Transverse colon (tissue), 4 donors: Measurements from ENCODE around the gene EMX1. TPM values are rescaled to one million over a fixed set of nuclear protein-coding genes. Genes with fewer than 3 reads are reported as not detected.

Experiments
- DNase-seq: peaks from one replicate; pipeline ENCODE4 v3.0.0-alpha.2; 2019
- H3K27ac ChIP-seq, 4 donors: fragments of 200-600 bp; sonication (generic); 2 replicates each; pipeline ENCODE4 v1.5.1; 2016 to 2018; ENCODE audit warnings: inconsistent platforms in 4 of 4
- H3K27me3 ChIP-seq: fragments of 200-600 bp; sonication (generic); 2 replicates; pipeline ENCODE4 v1.5.1; 2017; ENCODE audit warnings: inconsistent platforms
- H3K36me3 ChIP-seq, 4 donors: fragments of 200-600 bp; sonication (generic); 2 replicates each; pipeline ENCODE4 v1.5.1; 2017 to 2019; ENCODE audit warnings: inconsistent platforms in 4 of 4
- H3K4me1 ChIP-seq, 4 donors: fragments of 200-600 bp; sonication (generic); 2 replicates each; pipeline ENCODE4 v1.5.1; 2017 to 2020; ENCODE audit warnings: inconsistent platforms in 4 of 4
- H3K4me3 ChIP-seq, 4 donors: fragments of 200-600 bp; sonication (generic); 1 replicate in 1 of 4; 2 replicates in 3 of 4; pipeline versions ENCODE4 v1.5.1 to v1.6.1; 2017 to 2019; ENCODE audit warnings: inconsistent platforms in 4 of 4
- H3K9me3 ChIP-seq, 2 donors: fragments of 200-600 bp; sonication (generic); 2 replicates each; pipeline ENCODE4 v1.5.1; 2017 to 2019; ENCODE audit warnings: inconsistent platforms in 2 of 2
- EP300 ChIP-seq: sonication (generic); formaldehyde crosslinking; IDR thresholded peaks from one replicate; pipeline ENCODE4 v1.6.1; 2017; ENCODE audit warnings: antibody characterized with exemption, low read depth
- POLR2A ChIP-seq: fragments of 450-650 bp; IDR thresholded peaks from one replicate; pipeline ENCODE4 v1.6.1; 2016; ENCODE audit warnings: antibody characterized with exemption, mild to moderate bottlenecking, moderate library complexity
- POLR2AphosphoS5 ChIP-seq, 3 donors: sonication (generic); formaldehyde crosslinking; IDR thresholded peaks; one replicate each; pipeline ENCODE4 v1.6.1; 2016; ENCODE audit warnings: antibody characterized with exemption in 3 of 3
- WGBS, 2 donors: methylation state at CpG; one replicate each; pipeline ENCODE4 v1.1.5; 2018; ENCODE audit warnings: low coverage in 1 of 2; 5-methylcytosine and 5-hydroxymethylcytosine counted together
- in situ Hi-C, 4 donors: fragments of 200-750 bp; cut with MboI; loops; one replicate each; pipeline versions ENCODE4 v1.15.0 to v1.15.1; 2017; ENCODE audit warnings: low sequenced_read_pairs in 3 of 4, low pct_ligation_motif_present in 1 of 4, low pct_unique_long_range_greater_than_20kb in 1 of 4
- intact Hi-C: fragments of 100-400 bp; cut with DNase I; formaldehyde crosslinking; loops from one replicate; pipeline ENCODE4 v1.15.1; 2023; ENCODE audit warnings: low total_unique reads
- total RNA-seq, 4 donors: library from RNA; depleted of rRNA; stranded (reverse); fragments of >200 nt; gene quantifications; one replicate each; pipeline ENCODE4 v1.1.0, GENCODE V29; 2016
- TF ChIP-seq, protein P1 (sequence below), 5 experiments: fragments of 200-600 bp in 3 of 5; fragments of 450-650 bp in 2 of 5; sonication (generic) in 3 of 5; IDR thresholded peaks; 1 replicate in 2 of 5; 2 replicates in 3 of 5; pipeline ENCODE4 v1.5.1; 2016 to 2017; ENCODE audit warnings: antibody characterized with exemption in 5 of 5, inconsistent platforms in 3 of 5, mild to moderate bottlenecking in 2 of 5, moderate library complexity in 1 of 5

The EMX1 gene
- 1 to 10 TPM in 3 of 4 donors, not detected in 1; 1.5 to 2.9 (median 2.7) TPM for total RNA-seq

DNA sequence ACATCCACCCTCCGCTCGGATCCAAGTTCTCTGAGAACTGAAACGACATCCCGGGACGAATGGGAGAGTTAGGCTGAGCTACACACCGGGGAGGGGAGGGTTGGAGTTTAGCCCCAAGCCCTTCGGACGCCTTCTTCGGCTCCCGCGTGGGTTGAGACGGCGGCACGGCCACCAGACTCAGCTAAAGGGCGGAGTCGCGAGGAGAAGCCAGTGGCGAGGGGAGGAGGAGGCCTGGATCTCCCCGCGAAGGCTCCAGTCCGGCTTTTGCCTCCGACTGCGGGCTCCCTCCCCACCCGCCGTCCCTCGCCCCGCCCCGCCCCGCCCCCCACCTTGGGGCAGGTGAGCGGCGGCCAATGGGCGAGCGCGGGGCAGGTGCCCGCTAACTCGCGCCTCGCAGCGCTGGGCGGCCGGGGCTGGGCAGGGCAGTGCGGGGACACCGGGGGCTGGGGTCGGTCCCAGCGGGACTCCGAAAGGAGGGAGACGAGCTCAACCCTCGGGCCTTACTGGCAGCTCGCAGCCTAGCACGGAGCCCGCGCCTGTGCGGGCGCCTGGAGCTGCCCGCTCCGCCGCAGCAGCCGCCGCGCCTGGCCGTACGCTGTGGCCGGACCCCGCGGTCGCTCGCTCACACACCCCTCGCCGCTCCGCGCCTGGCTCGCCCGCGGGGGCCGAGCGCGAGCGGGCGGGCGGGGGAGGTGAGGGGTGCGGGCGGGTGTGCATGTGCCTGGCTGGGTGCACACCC is at the start of gene EMX1:
Gene EMX1, plus strand, starts transcription at position 382 of the 739 bp plus-strand sequence. Its CDS starts 334 bp downstream, at position 716.
- Histone ChIP-seq H3K4me1 (peaks cover 13 to 55% (median 50%) of the 10 kb centered on the region in 4 donors), H3K27me3 (peaks cover 100% of the 10 kb centered on the region), H3K4me3 (peak within 1 kb of the TSS; percentile 19 to 51 (median 29)), H3K27ac (peak within 1 kb of the TSS in 1 of 4 donors; percentile 8), H3K9me3 (no peaks in the 10 kb centered on the region), H3K36me3 (no peaks in the 10 kb centered on the region)
- in situ Hi-C loops (no loop called here), intact Hi-C loops (no loop called here)
- TF ChIP-seq POLR2AphosphoS5 (IDR thresholded peaks at IDR 0.05) (no peak), EP300 (no peak), POLR2A (peak; percentile 21)
- TF ChIP-seq, protein P1, sequence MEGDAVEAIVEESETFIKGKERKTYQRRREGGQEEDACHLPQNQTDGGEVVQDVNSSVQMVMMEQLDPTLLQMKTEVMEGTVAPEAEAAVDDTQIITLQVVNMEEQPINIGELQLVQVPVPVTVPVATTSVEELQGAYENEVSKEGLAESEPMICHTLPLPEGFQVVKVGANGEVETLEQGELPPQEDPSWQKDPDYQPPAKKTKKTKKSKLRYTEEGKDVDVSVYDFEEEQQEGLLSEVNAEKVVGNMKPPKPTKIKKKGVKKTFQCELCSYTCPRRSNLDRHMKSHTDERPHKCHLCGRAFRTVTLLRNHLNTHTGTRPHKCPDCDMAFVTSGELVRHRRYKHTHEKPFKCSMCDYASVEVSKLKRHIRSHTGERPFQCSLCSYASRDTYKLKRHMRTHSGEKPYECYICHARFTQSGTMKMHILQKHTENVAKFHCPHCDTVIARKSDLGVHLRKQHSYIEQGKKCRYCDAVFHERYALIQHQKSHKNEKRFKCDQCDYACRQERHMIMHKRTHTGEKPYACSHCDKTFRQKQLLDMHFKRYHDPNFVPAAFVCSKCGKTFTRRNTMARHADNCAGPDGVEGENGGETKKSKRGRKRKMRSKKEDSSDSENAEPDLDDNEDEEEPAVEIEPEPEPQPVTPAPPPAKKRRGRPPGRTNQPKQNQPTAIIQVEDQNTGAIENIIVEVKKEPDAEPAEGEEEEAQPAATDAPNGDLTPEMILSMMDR (IDR thresholded peaks at IDR 0.05), result no peak
- DNase-seq, result peak; percentile 84
- WGBS, 2 donors, result 2% methylated on average over 22 of the region's 82 CpGs; no CpG with 5 or more reads in 1 of the 2 donors

DNA sequence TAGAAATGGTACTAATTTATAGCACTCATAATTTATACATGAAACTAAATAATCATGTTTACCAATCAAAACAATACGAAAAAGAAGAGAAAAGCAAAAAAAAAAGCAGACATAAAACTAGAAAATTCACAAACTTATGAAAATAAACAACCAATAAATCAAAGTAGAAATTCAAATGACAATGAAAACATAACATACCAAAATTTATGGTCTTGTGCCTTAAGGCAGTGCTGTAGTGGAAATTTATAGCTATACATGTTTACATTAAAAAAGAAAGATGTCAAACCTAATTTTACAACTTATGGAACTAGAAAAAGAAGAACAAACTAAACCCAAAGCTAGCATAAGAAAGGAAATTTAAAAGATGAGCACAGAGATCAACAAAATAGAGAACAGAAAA is 46.3 kb upstream of the EMX1 start:
- no peak overlapping the region for H3K4me3 ChIP-seq
- intact Hi-C loops, result no loop called here
- H3K27me3 ChIP-seq, result peaks cover 53% of the 10 kb centered on the region
- TF ChIP-seq, protein P1 (IDR thresholded peaks at IDR 0.05), result no peak
- TF ChIP-seq EP300 (no peak), POLR2AphosphoS5 (IDR thresholded peaks at IDR 0.05) (no peak), POLR2A (no peak)
- WGBS, 2 donors, result 33 to 52% methylated on average over 1 of the region's 1 CpG
- no peaks in the 10 kb centered on the region for H3K9me3 ChIP-seq
- no peak for DNase-seq
- no peaks in the 10 kb centered on the region for H3K4me1 ChIP-seq
- in situ Hi-C loops, result no loop called here
- no peak overlapping the region for H3K27ac ChIP-seq
- no peaks in the 10 kb centered on the region for H3K36me3 ChIP-seq

DNA sequence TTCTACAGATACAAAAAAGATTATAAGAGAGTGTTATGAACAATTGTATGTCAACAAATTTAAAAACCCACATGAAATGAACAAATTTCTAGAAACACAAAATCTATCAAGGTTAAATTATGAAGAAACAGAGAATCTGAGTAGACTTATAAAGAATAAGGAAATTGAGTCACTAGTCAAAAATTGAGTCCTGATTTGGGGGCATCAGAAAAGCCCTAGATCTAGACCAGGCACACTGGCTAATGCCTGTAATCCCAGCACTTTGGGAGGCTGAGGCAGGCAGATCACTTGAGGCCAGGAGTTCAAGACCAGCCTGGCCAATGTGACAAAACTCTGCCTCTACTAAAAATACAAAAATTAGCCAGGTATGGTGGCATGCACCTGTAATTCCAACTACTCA is 45.4 kb upstream of the EMX1 start:
- H3K9me3 ChIP-seq, result no peaks in the 10 kb centered on the region
- TF ChIP-seq POLR2AphosphoS5 (IDR thresholded peaks at IDR 0.05) (no peak), EP300 (no peak), POLR2A (no peak)
- TF ChIP-seq, protein P1 (IDR thresholded peaks at IDR 0.05), result no peak
- in situ Hi-C loops, result no loop called here
- H3K36me3 ChIP-seq, result no peaks in the 10 kb centered on the region
- H3K4me3 ChIP-seq, result no peak overlapping the region
- H3K4me1 ChIP-seq, result no peaks in the 10 kb centered on the region
- intact Hi-C loops, result no loop called here
- H3K27me3 ChIP-seq, result peaks cover 53% of the 10 kb centered on the region
- no peak for DNase-seq
- no peak overlapping the region for H3K27ac ChIP-seq

DNA sequence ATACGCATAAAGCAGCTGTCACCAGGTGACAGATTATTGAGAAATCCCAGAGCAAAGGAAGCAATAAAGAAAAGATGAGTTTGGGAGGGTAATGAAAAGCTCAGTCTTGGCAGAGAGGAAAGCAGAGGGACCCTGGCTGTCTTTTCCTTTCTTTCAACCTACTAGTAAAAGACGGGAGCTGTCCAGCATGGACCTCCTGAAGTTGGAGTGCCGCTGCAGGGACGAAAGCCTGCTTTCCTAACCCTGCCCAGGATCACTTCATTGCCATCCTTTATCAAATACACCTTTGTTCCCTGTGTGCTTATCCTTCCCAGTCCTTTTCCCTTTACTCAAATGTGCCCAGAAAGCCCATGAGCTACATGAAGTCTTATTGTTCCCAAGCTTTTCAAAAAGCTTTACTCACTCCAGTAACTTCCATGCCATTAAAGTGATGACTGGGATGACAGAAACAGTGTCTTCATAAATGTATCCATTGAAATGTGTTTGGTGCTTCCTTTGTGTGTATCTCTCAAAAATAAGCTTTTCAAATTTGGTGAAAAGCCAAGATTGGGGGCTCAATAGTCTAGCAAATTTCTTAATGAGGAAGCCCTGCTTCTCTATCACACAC is 33.9 kb upstream of the EMX1 start:
- 12 to 22% methylated on average over 4 of the region's 4 CpGs for WGBS, 2 donors
- H3K27ac ChIP-seq, result no peak overlapping the region
- in situ Hi-C loops (loop anchor here in 2 of 4 donors (25.0 kb wide), 2 partner anchors 279 to 304 kb away; no protein-coding TSS in a partner anchor), intact Hi-C loops (no loop called here)
- H3K4me1 ChIP-seq, result peaks cover 5 to 18% (median 12%) of the 10 kb centered on the region in 4 donors
- H3K9me3 ChIP-seq, result no peaks in the 10 kb centered on the region
- DNase-seq, result peak; percentile 37
- H3K36me3 ChIP-seq, result no peaks in the 10 kb centered on the region
- no peak overlapping the region for H3K4me3 ChIP-seq
- H3K27me3 ChIP-seq, result peaks cover 45% of the 10 kb centered on the region
- TF ChIP-seq, protein P1 (IDR thresholded peaks at IDR 0.05), result no peak
- no peak for TF ChIP-seq POLR2AphosphoS5 (IDR thresholded peaks at IDR 0.05)
- TF ChIP-seq EP300, result no peak
- TF ChIP-seq POLR2A, result no peak
